Activated CD4-positive, alpha-beta T cell treated with anti-CD3 and anti-CD28 coated beads for 36 hours (primary cell): ENCODE measurements around the gene OBSL1. TPM values are rescaled to one million over a fixed set of nuclear protein-coding genes. Genes with fewer than 3 reads are reported as not detected.
A peak's percentile ranks its signal among the peaks of the same experiment; 100 is the strongest.

ENCODE experiments used
- ATAC-seq: fragments of 200-7000 bp; cut with Tn5 transposase; one replicate; pipeline ENCODE4 v1.10.0; 2021; ENCODE audit warnings: mild to moderate bottlenecking, moderate library complexity
- CTCF ChIA-PET: fragments of 350-600 bp; sonication (Branson Sonifier 250); formaldehyde crosslinking; loops from one replicate; lab custom pipeline; 2021; ENCODE audit warnings: antibody characterized with exemption; lab: Charles Lee
- POLR2A ChIA-PET: fragments of 350-600 bp; sonication (Branson Sonifier 250); formaldehyde crosslinking; loops from one replicate; lab custom pipeline; 2021; ENCODE audit warnings: antibody characterized with exemption, inconsistent platforms; lab: Charles Lee
- DNase-seq: peaks from one replicate; pipeline ENCODE4 v3.0.0-alpha.2; 2020
- H3K27ac Mint-ChIP-seq: one replicate; pipeline ENCODE4 v1.8.0; 2021; ENCODE audit warnings: mixed read lengths
- H3K27me3 Mint-ChIP-seq: one replicate; pipeline ENCODE4 v1.8.0; 2021; ENCODE audit warnings: mixed read lengths
- H3K36me3 Mint-ChIP-seq: one replicate; pipeline ENCODE4 v1.8.0; 2021; ENCODE audit warnings: low read depth, mixed read lengths
- H3K4me1 Mint-ChIP-seq: one replicate; pipeline ENCODE4 v1.8.0; 2021; ENCODE audit warnings: mixed read lengths
- H3K4me3 Mint-ChIP-seq: one replicate; pipeline ENCODE4 v1.8.0; 2021; ENCODE audit warnings: mild to moderate bottlenecking, moderate library complexity, mixed read lengths
- H3K9me3 Mint-ChIP-seq: one replicate; pipeline ENCODE4 v1.8.0; 2021; ENCODE audit warnings: low read depth, mixed read lengths
- intact Hi-C, 2 experiments: fragments of 100-400 bp; cut with DNase I in 1 of 2; cut with micrococcal nuclease in 1 of 2; formaldehyde crosslinking; loops; one replicate each; pipeline versions ENCODE4 v1.14.2 to v1.15.1; 2022 to 2024; cut with DNase I, micrococcal nuclease
- total RNA-seq, 2 experiments: library from RNA; stranded (reverse); gene quantifications; one replicate each; pipeline ENCODE4 v1.2.3, GENCODE V29; 2021

Gene OBSL1
- total RNA-seq, 2 experiments from 2014 or later: 1.0 to 1.9 TPM

GRCh38 chr2:219611866-219612576 is 40.7 kb upstream of the OBSL1 start:
- POLR2A ChIA-PET: no interaction called here
- CTCF ChIA-PET: interaction anchor here (1.2 kb wide), 1 partner anchor 31 kb away, joined by 4 read pairs; no protein-coding TSS in a partner anchor

GRCh38 chr2:219611306-219611705 is 40.0 kb upstream of the OBSL1 start:
- intact Hi-C loops: no loop called here
- Mint-ChIP-seq H3K4me3 (no peak overlapping the region), H3K9me3 (no peaks in the 10 kb centered on the region), H3K27ac (no peak overlapping the region), H3K36me3 (peaks cover 24% of the 10 kb centered on the region), H3K4me1 (peaks cover 10% of the 10 kb centered on the region), H3K27me3 (no peaks in the 10 kb centered on the region)
- CTCF ChIA-PET: interaction anchor here (0.8 to 1.2 kb wide), 2 partner anchors 8 to 32 kb away, joined by 3 to 4 read pairs; no protein-coding TSS in a partner anchor
- ATAC-seq (no peak), DNase-seq (no peak)
- POLR2A ChIA-PET: no interaction called here

More at GRCh38 chr2:219611866-219612576, 40.7 kb upstream of the OBSL1 start:
- Mint-ChIP-seq H3K4me3 (no peak overlapping the region), H3K27me3 (no peaks in the 10 kb centered on the region), H3K27ac (no peak overlapping the region), H3K9me3 (no peaks in the 10 kb centered on the region), H3K4me1 (peaks cover 10% of the 10 kb centered on the region), H3K36me3 (peaks cover 20% of the 10 kb centered on the region)
- no peak for ATAC-seq
- no peak for DNase-seq
- intact Hi-C loops: no loop called here

- H3K9me3 Mint-ChIP-seq: no peaks in the 10 kb centered on the region
- peaks cover 10% of the 10 kb centered on the region for H3K4me1 Mint-ChIP-seq
- no peak for DNase-seq
- no peak for ATAC-seq
- H3K27me3 Mint-ChIP-seq: no peaks in the 10 kb centered on the region
- CTCF ChIA-PET: interaction anchor here (0.8 kb wide), 1 partner anchor 68 kb away, joined by 3 read pairs; no protein-coding TSS in a partner anchor
- POLR2A ChIA-PET: no interaction called here
- H3K27ac Mint-ChIP-seq: no peak overlapping the region
- H3K36me3 Mint-ChIP-seq: peaks cover 30% of the 10 kb centered on the region
- intact Hi-C loops: no loop called here
- no peak overlapping the region for H3K4me3 Mint-ChIP-seq
These were observed 37.9 kb upstream of the OBSL1 start for GRCh38 chr2:219609149-219609750.

GRCh38 chr2:219608399-219608964 is 37.1 kb upstream of the OBSL1 start:
- Mint-ChIP-seq H3K27me3 (no peaks in the 10 kb centered on the region), H3K4me1 (peaks cover 10% of the 10 kb centered on the region), H3K4me3 (no peak overlapping the region), H3K9me3 (no peaks in the 10 kb centered on the region), H3K27ac (no peak overlapping the region), H3K36me3 (peaks cover 36% of the 10 kb centered on the region)
- DNase-seq (no peak), ATAC-seq (no peak)
- POLR2A ChIA-PET: no interaction called here
- CTCF ChIA-PET: no interaction called here
- intact Hi-C loops: no loop called here

GRCh38 chr2:219607931-219608330 is 36.6 kb upstream of the OBSL1 start:
- Mint-ChIP-seq H3K4me1 (peaks cover 9% of the 10 kb centered on the region), H3K4me3 (no peak overlapping the region), H3K9me3 (no peaks in the 10 kb centered on the region), H3K27ac (no peak overlapping the region), H3K27me3 (no peaks in the 10 kb centered on the region), H3K36me3 (peaks cover 38% of the 10 kb centered on the region)
- ChIA-PET POLR2A (no interaction called here), CTCF (no interaction called here)
- no peak for ATAC-seq
- intact Hi-C loops: no loop called here
- DNase-seq: no peak

- CTCF ChIA-PET: interaction anchor here (1.0 kb wide), 1 partner anchor 45 kb away, joined by 4 read pairs; no protein-coding TSS in a partner anchor
- POLR2A ChIA-PET: no interaction called here
These were observed 34.2 kb upstream of the OBSL1 start for GRCh38 chr2:219605607-219605954.

GRCh38 chr2:219603771-219604170 is 32.4 kb upstream of the OBSL1 start:
- no peak overlapping the region for H3K27ac Mint-ChIP-seq
- ChIA-PET POLR2A (no interaction called here), CTCF (no interaction called here)
- no peak for DNase-seq
- intact Hi-C loops: no loop called here
- peaks cover 29% of the 10 kb centered on the region for H3K36me3 Mint-ChIP-seq
- H3K27me3 Mint-ChIP-seq: no peaks in the 10 kb centered on the region
- peaks cover 6% of the 10 kb centered on the region for H3K4me1 Mint-ChIP-seq
- H3K4me3 Mint-ChIP-seq: no peak overlapping the region
- no peaks in the 10 kb centered on the region for H3K9me3 Mint-ChIP-seq
- ATAC-seq: no peak

More at GRCh38 chr2:219605607-219605954, 34.2 kb upstream of the OBSL1 start:
- Mint-ChIP-seq H3K27ac (no peak overlapping the region), H3K4me1 (no peaks in the 10 kb centered on the region), H3K9me3 (no peaks in the 10 kb centered on the region), H3K27me3 (no peaks in the 10 kb centered on the region), H3K4me3 (no peak overlapping the region), H3K36me3 (peaks cover 32% of the 10 kb centered on the region)
- no peak for ATAC-seq
- intact Hi-C loops: no loop called here
- no peak for DNase-seq

GRCh38 chr2:219598308-219599078 is 27.2 kb upstream of the OBSL1 start:
- peak overlapping the region; percentile 97 for H3K27ac Mint-ChIP-seq
- CTCF ChIA-PET: interaction anchor here (1.3 to 3.5 kb wide), 6 partner anchors 39 to 91 kb away, joined by 4 to 29 read pairs (median 7); partner anchors contain the start of genes CHPF and TMEM198
- peaks cover 16% of the 10 kb centered on the region for H3K4me1 Mint-ChIP-seq
- no peak for DNase-seq
- H3K27me3 Mint-ChIP-seq: no peaks in the 10 kb centered on the region
- no peaks in the 10 kb centered on the region for H3K9me3 Mint-ChIP-seq
- ATAC-seq: no peak
- intact Hi-C loops: loop anchor here (1.0 to 5.0 kb wide), 6 partner anchors 44 to 1328 kb away; partner anchors contain the start of genes AAMP (in 1 of the 2), GMPPA (in 1 of the 2), PNKD (in 1 of the 2) and TUBA4A (in 1 of the 2)
- peaks cover 6% of the 10 kb centered on the region for H3K36me3 Mint-ChIP-seq
- H3K4me3 Mint-ChIP-seq: peak overlapping the region; percentile 82
- POLR2A ChIA-PET: no interaction called here

GRCh38 chr2:219597552-219598307 is 26.4 kb upstream of the OBSL1 start, which contains the start of gene STK11IP:
TSS of gene STK11IP (plus strand) at chr2:219597857. CDS start at chr2:219598120, 263 bp downstream.
- Mint-ChIP-seq H3K9me3 (no peaks in the 10 kb centered on the region), H3K4me3 (peak within 1 kb of the TSS; percentile 82), H3K36me3 (peaks cover 5% of the 10 kb centered on the region), H3K27ac (peak within 1 kb of the TSS; percentile 97), H3K27me3 (peaks cover 4% of the 10 kb centered on the region), H3K4me1 (peaks cover 16% of the 10 kb centered on the region)
- ATAC-seq (peak; percentile 91), DNase-seq (peak; percentile 95)
- ChIA-PET CTCF (interaction anchor here (0.6 to 3.5 kb wide), 13 partner anchors 29 to 194 kb away, joined by 3 to 29 read pairs (median 4); partner anchors contain the start of genes CHPF and TMEM198), POLR2A (no interaction called here)
- intact Hi-C loops: loop anchor here (1.0 to 5.0 kb wide), 12 partner anchors 27 to 1327 kb away; partner anchors contain the start of genes CHPF (in 2 of the 2), GMPPA (in 2 of the 2), AAMP (in 1 of the 2) and DNAJB2 (in 1 of the 2)

- DNase-seq: no peak
- H3K9me3 Mint-ChIP-seq: no peaks in the 10 kb centered on the region
- peak overlapping the region; percentile 82 for H3K4me3 Mint-ChIP-seq
- ChIA-PET POLR2A (no interaction called here), CTCF (interaction anchor here (0.6 to 3.5 kb wide), 14 partner anchors 26 to 193 kb away, joined by 3 to 29 read pairs (median 4); partner anchors contain the start of genes CHPF and TMEM198)
- peak overlapping the region; percentile 97 for H3K27ac Mint-ChIP-seq
- intact Hi-C loops: loop anchor here (1.0 to 5.0 kb wide), 8 partner anchors 26 to 419 kb away; partner anchors contain the start of genes CHPF (in 2 of the 2), DNAJB2 (in 1 of the 2), GMPPA (in 1 of the 2) and OBSL1 (in 1 of the 2)
- ATAC-seq: peak; percentile 1
- peaks cover 5% of the 10 kb centered on the region for H3K36me3 Mint-ChIP-seq
- H3K4me1 Mint-ChIP-seq: peaks cover 16% of the 10 kb centered on the region
- H3K27me3 Mint-ChIP-seq: peaks cover 4% of the 10 kb centered on the region
These were observed 25.7 kb upstream of the OBSL1 start for GRCh38 chr2:219596954-219597551.
